SU-DHL-6 (cell line): ENCODE data around the gene MKNK2.

Source experiments
- EZH2phosphoT487 ChIP-seq: fragments of 200-600 bp; sonication (generic), shearing (Covaris generic); conservative IDR thresholded peaks from 2 replicates; pipeline ENCODE4 v1.6.1; 2018; ENCODE audit warnings: mild to moderate bottlenecking, antibody characterized with exemption, low read length, moderate library complexity, mixed read lengths
- TF ChIP-seq, protein P1 (sequence below): fragments of 200-600 bp; sonication (generic); IDR thresholded peaks from one replicate; pipeline ENCODE4 v1.5.1; 2017; ENCODE audit warnings: antibody characterized with exemption, mild to moderate bottlenecking, low read length, moderate library complexity; ENCODE audit not compliant: insufficient read depth, poor library complexity, severe bottlenecking

DNA sequence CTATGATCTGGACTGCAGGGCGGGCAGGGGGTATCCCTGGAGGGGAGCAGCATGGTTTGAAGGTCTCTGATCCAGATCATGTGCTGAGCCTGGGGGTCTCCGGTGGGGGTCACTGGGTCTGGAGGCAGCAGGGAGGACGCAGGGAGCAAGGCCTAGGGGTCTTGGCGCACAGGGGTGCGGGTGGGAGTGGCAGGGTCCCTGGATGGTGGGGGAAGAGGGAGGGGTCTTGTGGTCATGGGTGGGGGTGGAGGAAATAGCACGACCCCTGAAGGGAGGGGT is 37.4 kb downstream of the MKNK2 start:
- TF ChIP-seq, protein P1, sequence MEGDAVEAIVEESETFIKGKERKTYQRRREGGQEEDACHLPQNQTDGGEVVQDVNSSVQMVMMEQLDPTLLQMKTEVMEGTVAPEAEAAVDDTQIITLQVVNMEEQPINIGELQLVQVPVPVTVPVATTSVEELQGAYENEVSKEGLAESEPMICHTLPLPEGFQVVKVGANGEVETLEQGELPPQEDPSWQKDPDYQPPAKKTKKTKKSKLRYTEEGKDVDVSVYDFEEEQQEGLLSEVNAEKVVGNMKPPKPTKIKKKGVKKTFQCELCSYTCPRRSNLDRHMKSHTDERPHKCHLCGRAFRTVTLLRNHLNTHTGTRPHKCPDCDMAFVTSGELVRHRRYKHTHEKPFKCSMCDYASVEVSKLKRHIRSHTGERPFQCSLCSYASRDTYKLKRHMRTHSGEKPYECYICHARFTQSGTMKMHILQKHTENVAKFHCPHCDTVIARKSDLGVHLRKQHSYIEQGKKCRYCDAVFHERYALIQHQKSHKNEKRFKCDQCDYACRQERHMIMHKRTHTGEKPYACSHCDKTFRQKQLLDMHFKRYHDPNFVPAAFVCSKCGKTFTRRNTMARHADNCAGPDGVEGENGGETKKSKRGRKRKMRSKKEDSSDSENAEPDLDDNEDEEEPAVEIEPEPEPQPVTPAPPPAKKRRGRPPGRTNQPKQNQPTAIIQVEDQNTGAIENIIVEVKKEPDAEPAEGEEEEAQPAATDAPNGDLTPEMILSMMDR, result no peak
- no peak for TF ChIP-seq EZH2phosphoT487
